ENCODE measurements around the gene DDX11.
A peak's percentile ranks its signal among the peaks of the same experiment; 100 is the strongest.
"Not testable (repeated sequence)": the region's sequence is repeated elsewhere in the genome, so short reads cannot be mapped to it uniquely, and the experiment has no call there.

DDX11 gene

DNA sequence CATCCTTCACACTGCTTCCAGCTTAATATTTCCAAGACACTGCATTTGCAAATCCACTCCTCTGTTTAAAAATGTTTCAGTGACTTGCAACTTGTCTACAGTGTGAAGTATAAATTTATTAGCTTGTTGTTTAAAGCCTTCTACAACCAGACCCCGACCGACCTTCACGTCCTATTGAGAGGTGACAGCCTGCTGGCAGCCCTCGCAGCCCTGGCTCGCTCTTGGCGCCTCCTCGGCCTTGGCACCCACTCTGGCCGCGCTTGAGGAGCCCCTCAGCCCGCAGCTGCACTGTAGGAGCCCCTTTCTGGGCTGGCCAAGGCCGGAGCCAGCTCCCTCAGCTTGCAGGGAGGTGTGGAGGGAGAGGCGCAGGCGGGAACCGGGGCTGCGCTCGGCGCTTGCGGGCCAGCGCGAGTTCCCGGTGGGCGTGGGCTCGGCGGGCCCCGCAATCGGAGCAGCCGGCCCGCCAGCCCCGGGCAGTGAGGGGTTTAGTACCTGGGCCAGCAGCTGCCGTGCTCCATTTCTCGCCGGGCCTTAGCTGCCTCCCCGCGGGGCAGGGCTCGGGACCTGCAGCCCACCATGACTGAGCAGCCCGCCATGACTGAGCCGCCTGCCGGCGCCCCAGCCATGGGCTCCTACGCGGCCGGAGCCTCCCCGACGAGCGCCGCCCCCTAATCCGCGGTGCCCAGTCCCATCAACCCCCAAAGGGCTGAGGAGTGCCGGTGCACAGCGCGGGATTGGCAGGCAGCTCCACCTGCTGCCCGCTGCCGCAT, 2.5 kb upstream of the DDX11 start:
- not testable (repeated sequence) for H3K27me3 ChIP-seq (ENCODE audit: control insufficient read depth in 1 of 2, insufficient read depth in 2 of 2, low read length in 2 of 2); H3K9me3 ChIP-seq (ENCODE audit: low read length); H3K36me3 ChIP-seq (ENCODE audit: insufficient read depth, low read length); H3K9ac ChIP-seq (ENCODE audit: low read length); H3K4me1 ChIP-seq (ENCODE audit: insufficient read depth, low read length); H3K4me3 ChIP-seq (ENCODE audit: low read depth in 1 of 2, low read length in 2 of 2); H3K27ac ChIP-seq (ENCODE audit: low read depth, low read length)

DNA sequence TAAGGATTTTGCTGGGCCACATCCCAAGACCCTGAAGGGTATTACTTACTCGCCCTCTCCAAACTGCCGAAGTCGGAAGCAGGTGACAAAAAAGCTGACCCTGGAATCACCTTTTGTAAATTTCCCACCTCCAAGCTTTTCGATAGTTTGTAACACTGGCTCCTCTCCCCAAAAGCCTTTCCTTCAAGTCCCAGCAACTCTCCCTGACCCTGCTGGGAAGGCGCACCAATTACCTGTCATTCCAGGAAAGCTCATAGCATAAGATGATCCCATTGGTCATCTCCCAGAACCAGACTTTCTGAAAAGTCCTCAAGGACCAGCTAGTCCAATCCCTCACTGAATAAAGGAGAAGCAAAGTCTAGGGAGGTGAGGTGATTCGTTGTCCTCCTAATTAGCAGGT, 698 bp upstream of the DDX11 start:
- not testable (repeated sequence) for H3K9ac ChIP-seq (ENCODE audit: low read length); H3K36me3 ChIP-seq (ENCODE audit: insufficient read depth, low read length); H3K27me3 ChIP-seq (ENCODE audit: control insufficient read depth in 1 of 2, insufficient read depth in 2 of 2, low read length in 2 of 2); H3K4me1 ChIP-seq (ENCODE audit: insufficient read depth, low read length); H3K27ac ChIP-seq (ENCODE audit: low read depth, low read length); H3K9me3 ChIP-seq (ENCODE audit: low read length)
- peak overlapping the region in 1 of 2 donors; percentile 58 for H3K4me3 ChIP-seq (ENCODE audit: low read depth in 1 of 2, low read length in 2 of 2)

DNA sequence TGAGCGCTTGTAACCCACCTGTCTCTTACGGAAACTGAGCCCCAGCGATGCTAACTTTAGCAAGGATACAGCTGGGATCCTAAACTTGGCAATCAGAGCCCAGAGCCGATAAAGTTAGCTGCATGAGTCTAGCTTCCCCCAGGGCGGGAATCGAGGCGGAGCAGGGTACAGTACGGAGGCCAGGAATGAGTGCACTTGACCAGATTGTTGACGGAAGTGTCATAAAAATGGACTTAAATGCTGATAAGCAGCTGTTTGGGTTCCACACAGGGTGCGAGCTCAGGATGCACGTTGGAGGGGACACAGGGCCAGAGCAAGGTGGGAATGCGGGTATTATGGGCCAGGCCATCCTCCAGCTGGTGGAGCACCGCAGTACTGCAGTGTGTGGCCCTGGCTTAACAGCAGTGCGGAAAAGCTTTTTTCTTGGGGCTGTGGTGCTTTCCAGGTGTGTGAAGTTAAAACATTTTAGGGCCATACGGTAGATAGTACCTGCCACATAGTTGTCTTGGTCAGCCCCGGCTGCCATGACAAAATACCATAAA, 744 bp downstream of the DDX11 start:
- not testable (repeated sequence) for H3K9ac ChIP-seq (ENCODE audit: low read length); H3K9me3 ChIP-seq (ENCODE audit: low read length); H3K36me3 ChIP-seq (ENCODE audit: insufficient read depth, low read length); H3K27me3 ChIP-seq (ENCODE audit: control insufficient read depth in 1 of 2, insufficient read depth in 2 of 2, low read length in 2 of 2); H3K4me1 ChIP-seq (ENCODE audit: insufficient read depth, low read length)
- peak overlapping the region; percentile 31 to 58 for H3K4me3 ChIP-seq (ENCODE audit: low read depth in 1 of 2, low read length in 2 of 2)
- H3K27ac ChIP-seq (ENCODE audit: low read depth, low read length) = peak overlapping the region; percentile 7

DNA sequence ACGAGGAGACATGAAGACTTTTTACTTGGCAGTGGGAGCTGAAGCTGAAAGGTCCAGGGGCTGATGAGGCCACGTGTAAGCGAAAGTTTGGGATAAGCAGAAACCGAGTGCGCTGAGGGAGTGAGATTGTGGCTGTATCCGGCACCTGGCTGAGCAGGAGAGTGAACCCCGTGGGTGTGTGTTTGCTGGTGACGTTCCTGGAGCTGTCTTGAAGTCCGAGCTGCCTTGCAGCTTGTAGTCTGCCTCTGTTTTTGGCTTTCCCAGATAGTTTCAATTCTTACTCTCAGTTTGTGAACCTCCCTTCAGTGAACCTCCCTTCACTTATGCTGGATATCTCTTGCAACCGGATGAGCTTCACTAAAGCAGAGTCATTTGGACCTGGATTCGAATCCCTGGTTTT, 2.5 kb downstream of the DDX11 start:
- not testable (repeated sequence) for H3K9ac ChIP-seq (ENCODE audit: low read length); H3K4me3 ChIP-seq (ENCODE audit: low read depth in 1 of 2, low read length in 2 of 2); H3K27me3 ChIP-seq (ENCODE audit: control insufficient read depth in 1 of 2, insufficient read depth in 2 of 2, low read length in 2 of 2); H3K4me1 ChIP-seq (ENCODE audit: insufficient read depth, low read length); H3K9me3 ChIP-seq (ENCODE audit: low read length); H3K27ac ChIP-seq (ENCODE audit: low read depth, low read length); H3K36me3 ChIP-seq (ENCODE audit: insufficient read depth, low read length)

DNA sequence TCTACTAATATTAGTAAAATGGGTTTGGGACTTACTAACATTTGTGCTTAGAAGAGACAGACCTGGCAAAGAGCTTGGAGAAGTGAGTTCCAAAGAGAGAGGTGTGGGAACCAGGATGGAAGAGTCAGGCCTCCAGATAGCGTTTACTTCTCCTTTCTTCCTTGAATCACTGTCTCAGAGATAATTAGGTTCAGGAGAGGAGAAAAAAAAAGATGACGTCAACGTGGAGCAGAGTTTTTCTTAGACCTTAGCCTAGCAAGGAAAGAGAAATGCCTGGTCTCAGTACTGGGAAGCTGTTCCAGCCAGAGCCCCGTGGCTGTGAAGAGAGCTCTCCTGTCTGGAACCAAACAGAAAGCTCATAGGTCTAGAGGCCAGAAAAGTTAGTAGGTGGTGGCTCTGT, 3.4 kb downstream of the DDX11 start:
- H3K36me3 ChIP-seq (ENCODE audit: insufficient read depth, low read length); H3K9me3 ChIP-seq (ENCODE audit: low read length); H3K4me3 ChIP-seq (ENCODE audit: low read depth in 1 of 2, low read length in 2 of 2); H3K27me3 ChIP-seq (ENCODE audit: control insufficient read depth in 1 of 2, insufficient read depth in 2 of 2, low read length in 2 of 2); H3K9ac ChIP-seq (ENCODE audit: low read length); H3K4me1 ChIP-seq (ENCODE audit: insufficient read depth, low read length); H3K27ac ChIP-seq (ENCODE audit: low read depth, low read length): not testable (repeated sequence)

DNA sequence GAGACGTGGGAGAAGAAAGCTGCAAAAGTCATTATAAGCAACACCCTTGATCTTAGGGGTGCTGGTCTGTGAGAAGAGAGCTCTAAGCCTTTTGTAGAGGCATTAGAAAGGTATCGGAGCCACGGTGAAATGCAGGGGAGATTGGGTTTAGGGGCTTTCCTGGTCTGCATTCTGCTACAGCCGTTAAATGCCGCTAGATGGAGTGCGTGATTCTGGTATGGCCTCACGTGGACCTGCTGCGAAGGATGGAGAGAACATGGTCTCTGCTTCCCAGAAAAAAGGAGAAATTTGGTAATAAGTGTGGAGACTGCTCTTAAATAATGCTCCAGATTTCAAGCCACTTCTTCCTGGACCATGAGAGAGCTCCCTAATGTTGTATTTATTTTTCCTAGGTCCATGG, 4.3 kb downstream of the DDX11 start:
- not testable (repeated sequence) for H3K36me3 ChIP-seq (ENCODE audit: insufficient read depth, low read length); H3K4me1 ChIP-seq (ENCODE audit: insufficient read depth, low read length); H3K27ac ChIP-seq (ENCODE audit: low read depth, low read length); H3K9ac ChIP-seq (ENCODE audit: low read length); H3K27me3 ChIP-seq (ENCODE audit: control insufficient read depth in 1 of 2, insufficient read depth in 2 of 2, low read length in 2 of 2); H3K4me3 ChIP-seq (ENCODE audit: low read depth in 1 of 2, low read length in 2 of 2); H3K9me3 ChIP-seq (ENCODE audit: low read length)

DNA sequence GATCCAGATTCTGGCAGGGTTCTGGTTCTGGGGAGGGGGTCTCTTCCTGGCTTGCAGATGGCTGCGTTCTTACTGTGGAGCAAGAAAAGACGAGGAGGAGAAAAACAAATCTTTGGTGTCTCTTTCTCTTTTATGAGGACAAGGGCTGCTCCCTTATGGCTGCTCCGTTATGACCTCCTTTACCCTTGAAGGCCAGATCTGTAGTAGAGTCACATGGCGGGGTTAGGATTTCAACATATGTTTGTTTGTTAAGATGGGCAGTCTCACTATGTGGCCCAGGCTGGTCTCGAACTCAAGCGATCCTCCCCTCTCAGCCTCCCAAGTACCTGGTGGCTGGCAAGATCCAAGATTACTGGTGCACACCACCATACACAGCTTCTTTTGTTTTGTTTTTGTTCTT, 5.8 kb downstream of the DDX11 start:
- H3K27ac ChIP-seq (ENCODE audit: low read depth, low read length); H3K36me3 ChIP-seq (ENCODE audit: insufficient read depth, low read length); H3K9me3 ChIP-seq (ENCODE audit: low read length); H3K4me3 ChIP-seq (ENCODE audit: low read depth in 1 of 2, low read length in 2 of 2); H3K4me1 ChIP-seq (ENCODE audit: insufficient read depth, low read length); H3K27me3 ChIP-seq (ENCODE audit: control insufficient read depth in 1 of 2, insufficient read depth in 2 of 2, low read length in 2 of 2); H3K9ac ChIP-seq (ENCODE audit: low read length): not testable (repeated sequence)

DNA sequence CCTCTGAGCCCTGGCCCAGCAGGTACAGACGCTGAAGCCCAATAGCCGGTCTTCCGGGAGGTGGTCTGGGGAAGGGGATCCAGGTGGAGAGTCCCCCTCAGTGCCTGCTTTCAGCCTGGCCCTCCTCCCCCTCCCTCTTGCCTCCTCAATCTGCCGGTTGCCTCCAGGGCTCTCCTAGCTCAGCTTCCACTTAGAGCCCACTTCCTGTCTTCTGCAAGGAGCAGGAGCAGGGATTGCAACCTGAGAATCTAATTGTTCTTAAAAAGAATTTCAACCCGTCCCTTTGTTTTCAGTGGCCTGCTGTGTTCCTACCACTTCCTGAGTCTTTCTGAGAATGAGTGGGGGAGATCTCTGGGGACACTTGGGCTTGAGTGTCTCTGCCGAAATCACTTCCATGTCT, 6.6 kb downstream of the DDX11 start:
- H3K9me3 ChIP-seq (ENCODE audit: low read length); H3K9ac ChIP-seq (ENCODE audit: low read length); H3K27me3 ChIP-seq (ENCODE audit: control insufficient read depth in 1 of 2, insufficient read depth in 2 of 2, low read length in 2 of 2); H3K27ac ChIP-seq (ENCODE audit: low read depth, low read length); H3K36me3 ChIP-seq (ENCODE audit: insufficient read depth, low read length); H3K4me3 ChIP-seq (ENCODE audit: low read depth in 1 of 2, low read length in 2 of 2); H3K4me1 ChIP-seq (ENCODE audit: insufficient read depth, low read length): not testable (repeated sequence)

DNA sequence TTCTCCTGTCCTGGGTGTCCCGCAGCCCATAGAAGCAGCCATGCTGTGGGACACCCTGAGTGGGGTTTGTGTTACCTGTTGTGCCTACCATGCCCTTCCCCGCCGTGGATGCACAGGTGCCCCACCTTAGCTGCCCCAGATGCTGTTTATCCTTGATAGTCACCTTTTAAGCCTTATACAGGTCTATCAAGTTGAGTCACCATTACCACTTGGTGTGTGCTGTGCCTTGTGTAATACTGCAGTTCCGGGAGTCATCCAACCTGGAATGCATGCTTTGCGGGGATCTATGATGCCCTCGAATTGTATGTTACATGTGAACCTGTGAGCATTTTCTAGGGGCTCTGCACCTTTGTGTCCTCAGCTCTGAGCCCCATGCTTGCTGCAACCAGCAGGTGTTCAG, 7.6 kb downstream of the DDX11 start:
- not testable (repeated sequence) for H3K36me3 ChIP-seq (ENCODE audit: insufficient read depth, low read length); H3K9ac ChIP-seq (ENCODE audit: low read length); H3K27me3 ChIP-seq (ENCODE audit: control insufficient read depth in 1 of 2, insufficient read depth in 2 of 2, low read length in 2 of 2); H3K9me3 ChIP-seq (ENCODE audit: low read length); H3K27ac ChIP-seq (ENCODE audit: low read depth, low read length); H3K4me3 ChIP-seq (ENCODE audit: low read depth in 1 of 2, low read length in 2 of 2); H3K4me1 ChIP-seq (ENCODE audit: insufficient read depth, low read length)

DNA sequence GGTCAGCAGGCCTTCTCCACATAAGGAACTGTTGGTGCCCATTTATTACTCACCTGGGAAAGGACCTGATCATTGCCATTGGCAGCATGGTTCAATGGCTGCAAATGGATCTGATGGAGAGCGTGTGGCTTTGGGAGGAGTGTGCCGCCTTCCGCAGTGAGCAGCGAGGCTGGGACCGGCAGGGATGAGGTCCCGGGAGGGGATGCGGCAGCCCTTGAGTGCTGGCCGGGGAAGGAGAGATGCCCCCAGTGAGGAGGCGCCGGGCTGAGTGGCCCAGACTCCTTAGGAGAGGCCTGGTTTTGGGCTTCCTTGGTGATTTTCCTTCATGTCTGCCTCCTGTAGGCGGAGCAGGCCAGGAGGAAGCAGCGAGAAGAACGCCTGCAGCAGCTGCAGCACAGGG, 10.6 kb downstream of the DDX11 start:
- H3K27ac ChIP-seq (ENCODE audit: low read depth, low read length); H3K9me3 ChIP-seq (ENCODE audit: low read length); H3K27me3 ChIP-seq (ENCODE audit: control insufficient read depth in 1 of 2, insufficient read depth in 2 of 2, low read length in 2 of 2); H3K4me3 ChIP-seq (ENCODE audit: low read depth in 1 of 2, low read length in 2 of 2); H3K9ac ChIP-seq (ENCODE audit: low read length); H3K4me1 ChIP-seq (ENCODE audit: insufficient read depth, low read length); H3K36me3 ChIP-seq (ENCODE audit: insufficient read depth, low read length): not testable (repeated sequence)

DNA sequence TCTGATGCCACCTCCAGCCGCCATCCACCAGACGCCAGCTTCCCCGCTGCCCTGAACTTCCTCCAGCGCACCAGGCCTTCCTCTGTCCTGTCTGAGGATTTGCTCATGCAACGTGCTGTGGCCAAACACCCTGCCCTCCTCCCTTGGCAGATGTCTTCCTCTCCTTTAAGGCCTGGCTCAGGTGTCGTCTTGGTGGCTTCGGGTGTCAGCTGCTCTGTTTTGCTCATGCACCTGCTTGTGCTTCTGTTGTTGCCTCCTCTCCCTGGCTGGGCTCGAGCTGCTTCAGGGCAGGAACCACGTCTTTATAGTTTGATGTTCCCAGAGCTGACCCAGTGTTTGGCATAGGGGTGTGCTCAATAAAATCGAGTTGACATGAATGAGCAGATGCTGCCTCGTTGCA, 12.4 kb downstream of the DDX11 start:
- not testable (repeated sequence) for H3K36me3 ChIP-seq (ENCODE audit: insufficient read depth, low read length); H3K4me3 ChIP-seq (ENCODE audit: low read depth in 1 of 2, low read length in 2 of 2); H3K27me3 ChIP-seq (ENCODE audit: control insufficient read depth in 1 of 2, insufficient read depth in 2 of 2, low read length in 2 of 2); H3K9me3 ChIP-seq (ENCODE audit: low read length); H3K4me1 ChIP-seq (ENCODE audit: insufficient read depth, low read length); H3K27ac ChIP-seq (ENCODE audit: low read depth, low read length); H3K9ac ChIP-seq (ENCODE audit: low read length)

DNA sequence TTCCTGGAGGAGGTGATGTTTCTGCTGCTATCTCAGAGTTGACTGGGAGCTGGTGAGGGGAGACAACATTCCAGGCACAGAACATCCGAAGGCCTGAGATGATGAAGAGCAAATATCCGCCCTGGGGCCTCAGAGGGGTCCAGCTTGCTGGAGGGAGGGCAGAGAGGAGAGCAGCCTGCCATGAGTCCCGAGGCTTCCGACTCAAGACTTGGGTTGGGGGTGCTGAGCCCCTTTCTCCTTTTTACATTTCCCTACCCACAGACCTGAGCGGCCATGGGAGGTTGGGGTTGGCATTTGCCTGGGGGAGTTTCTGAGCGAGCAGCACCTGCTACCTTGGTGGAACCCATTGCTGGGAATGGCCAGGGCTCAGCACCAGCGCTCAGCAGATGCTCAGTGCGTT, 13.8 kb downstream of the DDX11 start:
- not testable (repeated sequence) for H3K27me3 ChIP-seq (ENCODE audit: control insufficient read depth in 1 of 2, insufficient read depth in 2 of 2, low read length in 2 of 2); H3K4me3 ChIP-seq (ENCODE audit: low read depth in 1 of 2, low read length in 2 of 2); H3K4me1 ChIP-seq (ENCODE audit: insufficient read depth, low read length); H3K27ac ChIP-seq (ENCODE audit: low read depth, low read length); H3K9me3 ChIP-seq (ENCODE audit: low read length); H3K9ac ChIP-seq (ENCODE audit: low read length); H3K36me3 ChIP-seq (ENCODE audit: insufficient read depth, low read length)
